HG03558 (cell line): ENCODE measurements around the gene KIZ.
A peak's percentile ranks its signal among the peaks of the same experiment; 100 is the strongest.

Source experiments
- ATAC-seq: cut with Tn5 transposase; IDR thresholded peaks from one replicate; pipeline ENCODE4 v1.9.1; 2021; ENCODE audit warnings: moderate number of reproducible peaks; ENCODE audit not compliant: unreplicated experiment; ENCODE audit errors: extremely low read depth

KIZ gene

DNA sequence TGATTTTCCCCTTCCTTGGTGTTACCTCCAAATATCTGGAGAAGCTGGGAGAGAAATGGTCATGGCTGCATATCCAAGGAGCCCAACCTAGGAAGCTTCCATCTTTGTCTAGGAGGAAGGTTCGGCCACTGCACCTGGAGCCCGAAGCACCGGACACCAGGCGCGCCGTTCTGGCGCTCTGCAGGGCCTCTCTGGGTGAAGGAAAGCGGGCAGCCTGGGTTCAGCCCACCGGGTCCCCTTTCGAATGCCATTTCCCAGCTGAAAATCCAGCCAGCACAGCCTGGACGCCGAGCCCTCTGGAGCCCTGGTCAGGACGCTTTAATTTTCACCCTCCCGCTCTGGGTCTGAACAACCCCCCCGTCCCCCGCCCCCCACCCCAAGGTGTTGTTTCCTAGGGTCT lies 21.0 kb upstream of the KIZ start:
- no peak for ATAC-seq

DNA sequence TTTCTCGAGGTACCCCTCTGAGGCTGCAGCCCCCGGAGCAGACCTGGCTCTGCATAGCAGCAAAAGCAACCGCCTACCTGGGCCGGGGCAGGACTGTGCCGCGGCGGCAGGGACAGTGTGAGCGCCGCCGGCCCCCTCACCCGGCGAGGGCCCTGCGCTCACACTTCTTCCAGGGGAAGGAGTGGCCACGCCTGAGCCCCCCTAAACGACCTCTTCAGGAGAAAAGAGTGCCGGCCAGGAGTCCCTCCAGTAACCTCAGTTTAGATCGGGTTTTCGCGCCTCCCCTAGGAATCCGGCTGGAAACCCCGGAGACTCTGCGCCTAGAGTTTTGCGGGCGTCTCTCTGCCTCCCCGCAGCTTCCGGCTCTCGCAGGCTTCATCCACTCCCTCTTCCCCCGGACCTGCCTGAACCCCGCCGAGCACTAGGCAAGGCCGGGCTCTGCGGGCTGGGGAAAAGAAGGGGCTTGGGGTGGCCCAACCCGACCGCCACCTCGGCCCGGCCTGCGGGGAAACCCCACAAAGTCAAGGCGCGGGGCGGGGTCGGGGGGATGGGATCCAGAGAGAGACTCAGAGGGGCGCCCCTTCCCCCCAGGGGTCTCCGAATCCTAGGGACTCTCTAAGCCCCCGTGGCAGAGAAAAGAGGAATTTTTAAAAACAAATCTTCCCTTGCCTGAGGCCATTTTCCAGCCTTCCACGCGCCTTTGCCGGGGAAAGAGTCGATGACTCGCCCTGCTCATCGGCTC lies 20.3 kb upstream of the KIZ start:
- ATAC-seq: no peak

DNA sequence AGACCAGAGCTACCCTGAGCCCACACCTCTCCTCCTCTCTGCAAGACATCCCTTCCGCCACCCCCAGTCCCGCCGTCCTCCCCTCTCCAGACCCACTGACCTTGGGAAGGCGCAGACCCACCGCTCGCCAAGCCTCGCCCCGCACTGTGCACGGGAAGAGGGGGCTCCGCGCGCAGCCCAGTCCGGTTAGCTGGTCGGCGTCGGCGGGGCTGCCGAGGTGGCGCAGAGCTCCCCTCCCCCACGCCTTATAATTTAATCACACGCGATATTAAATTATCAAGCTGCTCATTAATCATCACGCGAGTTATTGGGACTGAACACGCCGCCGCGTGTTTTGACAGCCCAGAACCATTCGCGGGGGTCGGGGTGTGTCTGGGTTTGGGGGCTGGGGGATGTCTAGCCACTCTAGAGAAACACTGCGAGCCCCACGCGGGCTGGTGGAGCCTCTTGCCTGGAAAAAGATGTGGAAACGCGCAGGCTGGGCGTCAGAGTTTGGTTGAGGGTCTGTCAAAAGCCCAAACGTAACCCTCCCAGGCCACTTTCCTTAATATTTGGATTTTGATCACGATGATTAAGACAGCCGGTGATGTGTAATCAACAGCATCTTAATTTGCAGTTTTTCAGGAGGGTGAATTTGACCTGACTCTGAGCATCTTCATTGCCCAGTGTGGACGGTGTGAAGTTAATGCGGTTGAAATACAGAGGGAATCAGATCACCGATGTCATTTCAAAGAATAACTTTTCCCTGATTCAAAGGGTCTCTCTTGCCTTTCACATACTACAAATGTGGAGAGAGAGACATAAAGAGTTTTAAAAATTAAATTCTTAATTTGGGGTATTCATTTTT lies 19.5 kb upstream of the KIZ start, which contains the start of gene LINC00237:
LINC00237 (minus strand) TSS at position 188 of the 847 bp plus-strand sequence.
- ATAC-seq: no peak

DNA sequence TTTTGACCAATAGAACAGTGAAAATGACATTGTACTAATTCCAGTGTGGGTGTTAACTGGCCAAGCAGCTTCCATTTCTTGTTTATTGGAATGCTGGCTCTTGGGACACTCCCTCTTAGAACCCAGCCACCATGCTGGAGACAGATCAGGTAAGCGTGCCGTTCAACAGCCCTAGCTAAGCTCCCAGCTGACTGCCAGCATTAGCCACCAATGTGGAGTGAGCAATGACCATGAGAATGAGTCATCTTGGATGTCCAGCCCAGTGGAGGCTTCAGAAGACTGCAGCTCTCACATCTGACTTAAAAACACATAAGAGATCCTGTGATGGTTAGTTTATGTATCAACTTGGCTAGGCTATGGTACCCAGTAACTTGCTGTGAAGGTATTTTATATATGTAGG lies 16.7 kb upstream of the KIZ start:
- ATAC-seq: no peak

DNA sequence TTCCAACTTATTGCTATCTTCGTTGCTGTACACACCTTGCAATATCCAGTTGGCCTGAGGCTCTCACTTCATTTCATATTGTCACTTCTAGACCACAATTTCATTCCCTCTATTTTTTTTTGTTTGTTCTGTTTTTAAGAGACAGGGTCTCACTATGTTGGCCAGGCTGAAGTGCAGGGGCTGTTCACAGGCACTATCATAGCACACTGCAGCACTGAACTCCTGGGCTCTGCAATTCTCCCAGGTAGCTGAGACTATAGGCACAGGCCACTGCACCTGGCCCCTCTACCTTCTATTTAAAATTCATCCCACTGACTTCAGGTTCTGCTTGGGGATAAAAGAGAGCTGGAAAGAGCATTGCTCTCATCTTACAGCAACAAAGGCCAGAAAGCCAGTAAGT lies 15.1 kb upstream of the KIZ start:
- ATAC-seq: no peak

DNA sequence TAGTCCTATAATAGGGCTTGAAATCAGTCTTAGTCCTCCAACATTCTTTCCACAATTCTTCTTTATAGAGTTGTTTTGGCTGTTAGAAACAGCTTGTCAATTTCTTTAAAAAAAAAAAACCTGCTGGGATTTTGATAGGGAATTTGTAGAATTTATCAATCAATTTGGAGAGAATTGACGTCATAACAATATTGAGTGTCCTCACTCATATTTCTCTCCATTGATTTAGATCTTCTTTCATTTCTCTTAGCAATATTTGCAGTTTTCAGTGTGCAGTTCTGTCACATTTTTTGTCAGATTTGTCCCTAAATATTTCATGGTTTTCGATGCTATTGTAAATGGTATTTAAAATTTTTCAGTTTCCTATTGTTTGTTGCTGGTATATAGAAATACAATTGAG lies 14.5 kb upstream of the KIZ start:
- ATAC-seq: no peak

DNA sequence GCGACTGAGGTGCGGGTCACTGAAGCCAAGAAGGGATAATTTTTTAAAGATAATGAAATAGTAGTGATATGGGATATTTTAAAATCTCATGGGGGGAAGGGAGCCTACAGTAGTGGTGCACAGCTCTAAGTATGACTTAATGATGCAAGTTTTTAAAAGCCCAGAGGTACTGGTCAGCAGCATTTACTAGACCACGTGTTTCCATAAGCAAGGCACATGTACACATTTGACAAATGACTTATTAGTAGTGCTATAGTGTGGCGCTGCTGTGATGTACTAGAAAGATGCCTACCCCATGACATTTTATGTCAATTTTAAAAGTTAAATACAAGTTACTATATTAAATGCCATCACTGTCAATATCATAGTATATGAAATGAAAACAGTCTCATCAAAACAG lies 12.2 kb upstream of the KIZ start:
- ATAC-seq: no peak

DNA sequence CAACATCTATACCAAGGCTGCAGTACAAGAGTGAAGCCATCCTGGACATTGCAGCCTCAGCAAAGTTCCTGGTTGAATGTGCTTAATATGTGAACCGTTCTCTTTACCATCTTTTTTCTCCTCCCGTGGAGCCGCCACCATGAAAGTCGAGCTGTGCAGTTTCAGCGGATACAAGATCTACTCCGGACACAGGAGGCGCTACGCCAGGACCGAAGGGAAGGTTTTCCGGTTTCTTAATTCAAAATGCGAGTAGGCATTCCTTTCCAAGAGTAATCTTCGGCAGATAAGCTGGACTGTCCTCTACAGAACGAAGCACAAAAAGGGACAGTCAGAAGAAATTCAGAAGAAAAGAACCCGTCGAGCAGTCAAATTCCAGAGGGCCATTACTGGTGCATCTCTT lies 11.3 kb upstream of the KIZ start:
- ATAC-seq: no peak

DNA sequence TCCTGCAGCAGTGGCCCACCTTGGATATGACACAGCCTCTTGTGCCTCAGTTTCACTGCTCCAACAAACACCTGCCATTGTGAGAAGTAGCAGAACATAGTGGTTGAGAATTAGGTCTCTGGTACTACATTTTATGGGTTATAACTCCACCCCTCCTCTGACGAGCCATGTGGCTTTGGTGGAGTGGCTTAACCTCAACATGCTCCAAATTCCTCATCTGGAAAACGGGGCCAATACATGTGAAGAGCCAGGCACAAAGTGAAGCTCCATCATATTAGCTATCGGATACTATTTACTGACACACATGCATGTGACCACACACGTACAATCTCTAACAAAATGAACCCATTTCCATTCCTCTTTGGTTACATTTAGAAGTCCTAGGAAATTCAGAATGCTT lies 8.4 kb upstream of the KIZ start:
- no peak for ATAC-seq

DNA sequence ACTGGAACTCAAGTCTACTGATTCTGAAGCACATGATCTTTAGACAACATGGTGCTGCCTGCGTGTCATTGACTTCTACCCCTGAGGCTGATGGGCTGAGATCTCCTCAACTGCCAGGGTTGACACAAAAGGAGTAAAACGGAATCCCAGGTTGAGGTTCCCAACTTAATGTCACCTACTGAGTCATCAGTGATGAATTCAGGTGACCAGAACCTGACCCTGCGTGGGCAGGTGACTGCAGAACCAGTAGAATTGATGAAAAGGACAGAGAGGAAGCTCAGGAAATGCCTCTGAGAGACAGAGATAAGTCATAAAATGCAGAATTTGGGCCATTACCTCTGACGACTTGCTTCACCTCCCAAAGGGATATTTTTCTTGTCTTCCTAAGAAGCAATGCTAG lies 7.7 kb upstream of the KIZ start:
- ATAC-seq: no peak

DNA sequence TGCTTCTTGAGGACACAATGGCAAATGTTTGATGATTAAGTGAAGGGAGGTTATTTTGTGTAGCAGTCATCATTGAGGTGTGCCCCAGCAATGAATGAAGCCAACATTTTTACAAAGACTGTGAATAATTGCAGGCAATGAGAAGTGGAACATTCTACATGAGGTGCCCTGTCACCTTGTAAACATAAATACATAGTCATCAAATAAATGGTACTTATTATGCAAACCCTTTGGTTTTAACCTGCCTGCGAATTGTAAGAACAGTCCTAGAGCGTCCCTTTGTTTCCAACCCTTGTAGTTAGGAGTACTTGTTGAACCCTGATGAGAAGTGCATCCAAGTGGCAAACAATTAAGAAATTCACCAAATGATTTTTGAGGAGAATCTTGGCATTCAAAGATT lies 7.1 kb upstream of the KIZ start:
- no peak for ATAC-seq

DNA sequence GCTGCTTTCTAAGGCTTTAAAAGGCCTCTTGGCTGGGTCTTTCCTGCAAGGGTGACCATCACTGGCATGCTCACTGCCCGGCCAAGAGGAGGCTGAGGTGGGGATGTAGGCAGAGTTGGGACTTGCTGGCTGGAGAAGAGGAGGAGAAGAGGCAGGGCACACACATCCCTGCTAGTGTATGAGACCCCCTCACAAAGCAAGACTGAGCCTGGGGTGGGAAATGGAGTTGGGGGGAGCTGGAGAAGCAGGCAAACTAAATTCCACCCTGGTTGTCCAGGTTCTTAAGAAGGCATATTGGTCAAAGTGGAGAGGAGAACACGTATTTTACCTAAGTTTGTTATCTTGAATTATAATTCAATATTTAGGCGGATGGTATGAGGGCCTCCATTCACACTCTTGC lies 1.7 kb upstream of the KIZ start:
- ATAC-seq: no peak

DNA sequence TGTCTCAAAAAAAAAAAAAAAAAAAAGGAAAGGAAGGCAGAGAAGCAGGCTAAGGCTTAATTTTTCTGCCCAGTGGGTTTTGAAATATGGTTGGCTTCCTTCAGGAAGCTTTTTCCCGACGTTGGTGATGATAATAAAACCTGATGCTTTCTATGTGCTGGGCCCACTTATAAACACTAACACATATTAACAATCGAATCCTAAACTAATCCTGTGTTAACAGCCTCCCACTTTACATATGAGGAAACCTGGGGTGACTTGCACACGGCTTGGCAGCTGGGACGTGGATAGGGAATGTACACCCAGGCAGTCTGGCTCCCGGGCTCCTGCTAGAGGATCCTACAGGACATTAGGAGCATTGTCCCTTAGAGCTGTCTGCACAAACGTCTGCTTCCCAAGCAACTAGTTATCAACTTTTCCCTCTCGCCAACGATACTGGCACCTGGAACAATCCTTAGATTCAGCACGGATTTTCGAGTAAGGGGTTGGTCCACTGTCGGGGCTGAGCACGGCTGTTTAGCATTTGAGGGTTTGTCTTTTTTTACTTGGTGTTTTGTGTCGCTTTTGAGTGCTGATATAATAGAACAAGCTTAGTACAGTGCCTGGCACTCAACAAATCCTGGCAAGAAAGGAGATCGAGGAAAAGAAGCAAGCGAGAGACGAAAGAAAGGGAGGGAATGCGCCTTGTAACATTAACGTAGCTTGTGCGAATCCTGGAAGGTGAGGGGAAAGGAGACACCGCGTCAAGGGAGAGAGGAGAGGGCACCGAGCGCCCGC lies 622 bp upstream of the KIZ start:
- peak; percentile 17 for ATAC-seq

DNA sequence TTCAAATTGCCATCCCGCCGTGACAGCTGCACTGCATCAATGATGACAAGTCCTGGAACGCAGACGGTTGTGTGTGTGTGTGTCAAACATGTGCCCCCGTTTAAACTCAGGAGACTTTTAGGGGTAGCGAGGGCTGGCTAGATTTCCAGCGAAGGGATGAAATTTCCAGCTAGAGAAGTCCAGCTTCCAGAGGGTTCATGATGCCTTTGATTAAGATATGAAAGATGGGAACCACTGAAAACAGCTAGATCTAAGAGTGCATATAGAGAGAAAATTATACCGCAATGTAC lies 644 bp downstream of the KIZ start:
- ATAC-seq: no peak

DNA sequence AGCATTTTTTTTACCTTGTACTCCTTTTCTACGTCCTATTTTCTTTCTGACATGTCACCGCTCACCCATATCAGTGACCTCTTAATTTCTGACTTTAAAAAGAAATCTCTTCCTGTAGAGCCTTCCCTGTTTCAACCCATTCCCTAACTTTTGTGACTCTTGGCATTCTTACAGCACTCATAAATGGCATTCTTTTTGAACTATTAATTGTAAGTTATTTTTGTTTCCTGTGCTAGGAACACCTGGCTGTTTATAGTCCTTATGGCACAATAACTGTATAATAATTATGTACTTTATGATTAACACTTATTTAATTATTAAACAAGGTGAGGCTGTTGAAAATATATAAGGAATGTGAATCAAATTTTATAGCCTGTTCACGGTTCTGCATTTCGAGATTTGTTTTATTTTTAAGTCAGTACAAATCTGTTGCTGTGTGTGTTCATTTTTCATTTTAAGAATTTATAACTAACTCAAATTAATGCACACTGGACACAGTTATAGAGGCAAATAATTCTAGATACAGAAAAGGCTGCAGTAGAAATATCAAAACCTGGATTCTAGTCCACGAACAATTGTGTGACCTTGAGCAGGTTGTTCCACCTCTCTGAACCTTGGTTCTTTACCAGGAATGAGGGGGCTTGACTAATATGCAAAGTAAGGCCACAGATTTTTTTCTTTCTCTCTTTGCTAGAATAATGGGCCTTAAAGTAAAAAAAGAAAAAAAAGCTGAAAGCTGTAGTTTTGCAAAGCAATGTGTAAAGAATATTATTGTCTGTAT lies 1.5 kb downstream of the KIZ start:
- no peak for ATAC-seq

DNA sequence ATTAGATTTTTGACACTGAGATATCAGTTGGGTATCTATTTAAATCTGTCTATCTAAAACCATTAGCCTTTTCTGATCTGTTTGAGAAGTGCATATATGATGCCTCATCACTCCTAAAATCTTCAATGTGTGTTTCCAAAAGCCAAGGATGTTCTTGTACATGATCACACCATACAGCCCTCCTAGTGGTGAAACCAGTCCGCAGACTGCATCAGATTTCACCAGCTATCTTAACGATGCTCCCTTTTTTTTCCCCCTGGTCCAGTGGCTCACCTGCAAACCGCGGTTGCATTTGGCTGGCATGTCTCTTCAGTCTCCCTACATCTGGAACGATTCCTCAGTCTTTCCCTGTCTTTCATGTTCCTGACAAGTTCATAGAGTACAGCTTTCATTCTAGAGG lies 4.0 kb downstream of the KIZ start:
- ATAC-seq: no peak

DNA sequence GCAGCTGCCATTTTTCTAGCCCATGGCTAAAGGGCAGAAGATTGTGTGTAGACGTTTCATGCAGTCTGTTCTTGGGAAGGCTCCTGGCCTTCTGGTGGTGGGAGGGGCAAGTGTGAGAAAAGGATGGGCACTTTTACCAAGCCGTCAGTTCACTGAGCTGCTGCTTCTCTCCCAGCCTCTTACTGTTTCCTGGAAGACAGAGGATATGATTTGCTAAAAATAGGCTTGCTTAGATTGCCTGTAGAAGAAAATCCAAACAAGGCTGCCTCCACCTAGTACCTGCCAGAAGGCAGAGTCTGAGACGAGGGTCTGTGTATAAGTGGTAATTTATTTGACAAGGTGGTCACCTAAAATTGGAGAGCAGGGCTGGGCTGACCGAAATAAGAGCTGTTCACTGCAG lies 7.5 kb downstream of the KIZ start:
- no peak for ATAC-seq

DNA sequence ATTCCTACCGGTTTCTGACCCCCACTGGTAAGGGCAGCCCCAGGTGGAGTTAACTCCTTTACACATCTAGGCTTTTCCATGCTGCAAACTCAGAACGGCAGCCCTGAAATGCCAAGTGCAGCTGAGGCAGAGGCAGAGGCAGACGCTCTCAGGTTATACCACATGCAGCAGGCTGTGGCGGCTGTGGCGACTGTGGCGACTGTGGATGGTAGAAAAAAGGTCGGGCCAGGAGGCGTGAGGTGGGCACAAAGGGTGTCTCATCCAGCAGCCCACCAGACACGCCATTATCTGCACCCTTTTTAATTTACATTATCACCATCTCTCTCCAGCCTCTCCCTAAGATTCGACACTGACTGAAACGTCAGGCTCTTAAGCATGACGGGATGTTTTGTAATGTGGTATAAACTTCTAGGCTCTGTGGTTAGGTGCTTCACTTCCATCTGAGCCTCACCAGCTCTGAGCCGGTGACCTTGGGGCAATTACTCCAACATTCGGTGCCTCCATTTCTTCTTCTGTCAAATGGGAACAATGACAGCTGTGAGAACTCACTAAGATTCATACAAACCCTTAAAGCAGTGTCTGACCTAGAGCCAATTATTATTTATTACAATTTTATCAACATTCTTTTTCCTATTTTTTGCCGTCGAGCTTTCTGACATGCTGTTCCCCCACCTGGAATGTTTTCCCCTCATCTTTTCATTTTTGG lies 8.2 kb downstream of the KIZ start:
- no peak for ATAC-seq

DNA sequence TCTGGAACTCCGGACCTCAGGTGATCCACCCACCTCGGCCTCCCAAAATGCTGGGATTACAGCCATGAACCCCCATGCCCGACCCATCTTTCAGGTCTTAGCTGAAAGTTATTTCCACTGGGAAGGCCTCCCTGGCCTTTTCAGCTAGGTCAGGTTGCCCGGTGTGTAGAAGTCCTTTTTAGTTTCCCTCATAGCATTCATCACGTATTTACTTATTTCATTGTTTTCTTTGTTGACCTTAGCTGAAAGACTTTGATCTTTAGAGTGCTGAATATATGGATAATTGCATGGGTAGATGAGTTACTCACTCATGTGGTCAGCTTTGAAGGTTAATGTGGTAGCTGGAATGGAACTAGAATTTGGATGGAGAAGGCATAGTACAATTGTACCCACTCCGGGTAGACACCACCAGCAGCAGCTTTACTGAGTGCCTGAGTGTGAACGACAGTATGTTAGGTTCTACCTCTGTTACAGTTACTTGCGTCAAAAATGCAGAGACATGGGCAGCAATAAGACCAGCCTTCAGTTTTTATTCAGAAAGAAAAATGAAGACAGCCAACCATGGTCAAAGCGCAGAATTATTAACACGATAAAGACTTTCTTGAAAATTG lies 9.1 kb downstream of the KIZ start:
- ATAC-seq: no peak
